ENCODE results near the gene UGT1A10.
"Not testable (repeated sequence)": the region's sequence is repeated elsewhere in the genome, so short reads cannot be mapped to it uniquely, and the experiment has no call there.

UGT1A10 gene

DNA sequence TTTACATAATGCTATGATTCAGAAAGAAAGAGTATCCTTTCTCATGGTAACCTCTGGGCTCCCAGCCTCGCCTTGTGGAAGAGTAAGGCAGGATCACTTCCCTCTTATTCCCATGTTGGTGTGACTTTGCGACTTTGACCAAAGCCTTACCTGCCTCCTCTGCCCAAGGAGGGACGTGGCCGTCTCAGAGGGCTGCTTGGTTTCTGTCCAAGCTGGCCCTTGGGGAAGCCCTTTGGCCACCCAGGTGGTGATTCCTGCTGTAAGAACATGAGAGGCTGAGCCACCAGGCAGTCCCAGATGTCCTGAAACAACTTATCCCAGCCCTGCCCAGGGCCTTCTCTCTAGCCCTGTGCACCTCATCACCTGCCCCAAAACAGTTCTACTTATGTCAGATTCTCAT lies 62.5 kb downstream of the UGT1A10 start:
- no peak for DNase-seq (ENCODE audit: extremely low read depth, insufficient read length)
- H3K36me3 ChIP-seq (ENCODE audit: control insufficient read depth, insufficient read depth, low read length): no peaks in the 10 kb centered on the region
- no peak overlapping the region for H3K4me3 ChIP-seq (replicated peaks; ENCODE audit: low read depth, low read length)
- H3K27me3 ChIP-seq (replicated peaks; ENCODE audit: control insufficient read depth, insufficient read depth, low read length): no peaks in the 10 kb centered on the region
- TF ChIP-seq, protein P1, sequence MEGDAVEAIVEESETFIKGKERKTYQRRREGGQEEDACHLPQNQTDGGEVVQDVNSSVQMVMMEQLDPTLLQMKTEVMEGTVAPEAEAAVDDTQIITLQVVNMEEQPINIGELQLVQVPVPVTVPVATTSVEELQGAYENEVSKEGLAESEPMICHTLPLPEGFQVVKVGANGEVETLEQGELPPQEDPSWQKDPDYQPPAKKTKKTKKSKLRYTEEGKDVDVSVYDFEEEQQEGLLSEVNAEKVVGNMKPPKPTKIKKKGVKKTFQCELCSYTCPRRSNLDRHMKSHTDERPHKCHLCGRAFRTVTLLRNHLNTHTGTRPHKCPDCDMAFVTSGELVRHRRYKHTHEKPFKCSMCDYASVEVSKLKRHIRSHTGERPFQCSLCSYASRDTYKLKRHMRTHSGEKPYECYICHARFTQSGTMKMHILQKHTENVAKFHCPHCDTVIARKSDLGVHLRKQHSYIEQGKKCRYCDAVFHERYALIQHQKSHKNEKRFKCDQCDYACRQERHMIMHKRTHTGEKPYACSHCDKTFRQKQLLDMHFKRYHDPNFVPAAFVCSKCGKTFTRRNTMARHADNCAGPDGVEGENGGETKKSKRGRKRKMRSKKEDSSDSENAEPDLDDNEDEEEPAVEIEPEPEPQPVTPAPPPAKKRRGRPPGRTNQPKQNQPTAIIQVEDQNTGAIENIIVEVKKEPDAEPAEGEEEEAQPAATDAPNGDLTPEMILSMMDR (IDR thresholded peaks at IDR 0.05; ENCODE audit: insufficient read depth, low read length, poor library complexity, severe bottlenecking): no peak

DNA sequence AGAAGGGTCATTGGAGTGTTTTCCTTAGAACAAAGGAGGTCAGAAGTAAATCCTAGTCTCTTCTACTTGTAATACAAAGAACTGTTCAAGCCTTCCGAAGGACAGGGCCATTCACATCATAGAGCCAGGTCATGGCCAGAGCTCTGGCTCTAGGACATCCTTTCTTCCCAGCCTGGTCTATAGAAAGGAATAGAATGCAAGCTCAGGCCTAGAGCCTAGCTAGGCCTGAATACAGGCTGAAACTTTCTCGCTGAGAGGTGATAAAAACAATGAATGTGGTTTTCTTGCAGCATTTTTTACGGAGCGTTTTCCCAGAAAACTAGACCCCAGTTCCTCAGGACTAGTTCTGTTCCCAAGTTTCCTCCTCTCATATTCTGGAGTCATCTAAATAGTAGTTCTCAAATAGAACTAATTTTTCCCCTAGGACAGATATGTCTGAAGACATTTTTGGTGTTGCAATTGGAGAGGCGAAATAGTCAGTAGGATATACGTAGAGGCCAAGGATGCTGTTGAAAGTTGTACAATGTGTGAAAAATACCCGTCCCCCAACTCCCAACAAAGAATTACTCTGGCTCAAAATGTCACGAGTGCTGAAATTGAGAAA lies 63.3 kb downstream of the UGT1A10 start:
- no peak for DNase-seq (ENCODE audit: extremely low read depth, insufficient read length)
- H3K4me3 ChIP-seq (replicated peaks; ENCODE audit: low read depth, low read length): no peak overlapping the region
- TF ChIP-seq, protein P1 (IDR thresholded peaks at IDR 0.05; ENCODE audit: insufficient read depth, low read length, poor library complexity, severe bottlenecking): no peak
- H3K36me3 ChIP-seq (ENCODE audit: control insufficient read depth, insufficient read depth, low read length): no peaks in the 10 kb centered on the region
- no peaks in the 10 kb centered on the region for H3K27me3 ChIP-seq (replicated peaks; ENCODE audit: control insufficient read depth, insufficient read depth, low read length)

DNA sequence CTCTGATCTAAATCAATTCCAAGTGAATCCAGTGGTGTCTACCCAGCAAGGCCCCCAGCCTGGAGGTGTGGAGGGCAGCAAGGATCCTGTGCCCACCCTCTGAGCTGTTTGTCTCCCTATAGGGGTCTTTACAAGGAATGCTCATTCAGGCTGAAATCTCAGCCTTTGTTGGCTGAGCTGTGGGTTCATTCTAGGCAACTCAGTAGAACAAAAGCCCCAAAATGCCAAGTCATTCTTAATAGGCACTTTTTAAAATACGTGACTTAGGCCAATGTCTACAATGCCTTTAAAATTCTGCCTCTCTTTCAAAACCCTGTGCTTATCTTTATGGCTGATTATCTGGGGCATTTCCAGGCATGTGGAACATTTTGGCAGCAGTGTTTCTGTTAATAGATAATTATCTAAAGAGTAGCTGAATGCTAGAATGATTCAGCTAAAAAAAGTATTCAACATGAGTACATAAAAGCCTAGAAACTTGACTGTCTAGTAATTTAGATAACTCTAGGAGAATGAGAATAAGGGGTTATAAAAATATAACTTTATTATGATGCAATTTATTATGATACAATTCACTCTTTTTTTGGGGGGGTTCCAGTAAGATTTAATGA lies 63.9 kb downstream of the UGT1A10 start:
- no peak for DNase-seq (ENCODE audit: extremely low read depth, insufficient read length)
- H3K4me3 ChIP-seq (replicated peaks; ENCODE audit: low read depth, low read length): no peak overlapping the region
- H3K36me3 ChIP-seq (ENCODE audit: control insufficient read depth, insufficient read depth, low read length): no peaks in the 10 kb centered on the region
- no peaks in the 10 kb centered on the region for H3K27me3 ChIP-seq (replicated peaks; ENCODE audit: control insufficient read depth, insufficient read depth, low read length)
- TF ChIP-seq, protein P1 (IDR thresholded peaks at IDR 0.05; ENCODE audit: insufficient read depth, low read length, poor library complexity, severe bottlenecking): no peak

DNA sequence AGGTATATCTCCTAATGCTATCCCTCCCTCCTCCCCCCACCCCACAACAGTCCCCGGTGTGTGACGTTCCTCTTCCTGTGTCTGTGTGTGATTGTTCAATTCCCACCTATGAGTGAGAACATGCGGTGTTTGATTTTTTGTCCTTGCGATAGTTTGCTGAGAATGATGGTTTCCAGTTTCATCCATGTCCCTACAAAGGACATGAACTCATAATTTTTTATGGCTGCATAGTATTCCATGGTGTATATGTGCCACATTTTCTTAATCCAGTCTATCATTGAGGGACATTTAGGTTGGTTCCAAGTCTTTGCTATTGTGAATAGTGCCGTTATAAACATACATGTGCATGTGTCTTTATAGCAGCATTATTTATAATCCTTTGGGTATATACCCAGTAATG lies 64.6 kb downstream of the UGT1A10 start:
- H3K36me3 ChIP-seq (ENCODE audit: control insufficient read depth, insufficient read depth, low read length); DNase-seq (ENCODE audit: extremely low read depth, insufficient read length); H3K4me3 ChIP-seq (replicated peaks; ENCODE audit: low read depth, low read length); H3K27me3 ChIP-seq (replicated peaks; ENCODE audit: control insufficient read depth, insufficient read depth, low read length): not testable (repeated sequence)

DNA sequence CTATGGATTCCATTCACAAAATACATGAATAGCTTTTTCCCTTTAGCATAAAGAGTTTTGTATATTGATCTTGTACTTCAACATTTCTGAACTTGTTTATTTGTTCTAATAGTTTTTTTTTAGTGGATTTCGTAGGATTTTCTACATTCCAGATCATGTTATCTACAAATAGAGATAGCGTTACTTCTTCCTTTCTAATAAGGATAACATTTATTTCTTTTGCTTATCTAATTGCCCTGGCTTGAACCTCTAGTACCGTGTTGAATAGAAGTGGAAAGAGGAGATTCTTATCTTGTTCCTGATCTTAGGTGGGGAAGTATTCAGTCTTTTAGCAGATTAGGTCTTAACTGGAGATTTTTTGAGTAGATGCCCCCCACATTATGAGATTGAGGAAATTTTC lies 66.0 kb downstream of the UGT1A10 start:
- Histone ChIP-seq H3K4me3 (replicated peaks; ENCODE audit: low read depth, low read length) (no peak overlapping the region), H3K27me3 (replicated peaks; ENCODE audit: control insufficient read depth, insufficient read depth, low read length) (no peaks in the 10 kb centered on the region), H3K36me3 (ENCODE audit: control insufficient read depth, insufficient read depth, low read length) (no peaks in the 10 kb centered on the region)
- DNase-seq (ENCODE audit: extremely low read depth, insufficient read length): no peak
- TF ChIP-seq, protein P1 (IDR thresholded peaks at IDR 0.05; ENCODE audit: insufficient read depth, low read length, poor library complexity, severe bottlenecking): no peak

DNA sequence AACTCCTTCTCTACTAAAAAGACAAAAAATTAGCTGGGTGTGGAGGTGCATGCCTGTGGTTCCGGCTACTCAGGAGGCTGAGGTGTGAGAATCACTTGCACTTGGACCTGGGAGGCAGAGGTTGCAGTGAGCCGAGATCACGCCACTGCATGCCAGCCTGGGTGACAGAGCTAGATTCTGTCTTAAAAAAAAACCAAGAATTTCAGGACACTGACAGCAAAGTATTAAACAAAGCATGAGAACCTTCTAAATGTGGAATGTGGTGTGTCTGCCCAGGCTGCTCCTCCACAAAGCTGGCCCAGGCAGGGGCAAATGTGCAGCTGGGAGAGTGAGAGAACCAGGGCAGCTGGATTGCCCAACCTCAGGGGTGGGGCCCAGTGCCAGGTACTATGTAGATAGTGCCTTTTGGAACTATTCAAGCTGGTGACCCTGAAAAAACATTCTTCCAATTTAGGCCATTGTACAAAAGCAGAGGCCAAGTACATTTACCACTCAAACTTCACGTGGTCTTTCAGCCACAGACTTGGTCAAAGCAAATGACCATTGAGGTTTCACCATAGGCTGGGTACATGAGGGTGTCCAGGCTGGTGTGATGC lies 69.8 kb downstream of the UGT1A10 start:
- Histone ChIP-seq H3K36me3 (ENCODE audit: control insufficient read depth, insufficient read depth, low read length) (no peaks in the 10 kb centered on the region), H3K4me3 (replicated peaks; ENCODE audit: low read depth, low read length) (no peak overlapping the region), H3K27me3 (replicated peaks; ENCODE audit: control insufficient read depth, insufficient read depth, low read length) (no peaks in the 10 kb centered on the region)
- DNase-seq (ENCODE audit: extremely low read depth, insufficient read length): no peak
- TF ChIP-seq, protein P1 (IDR thresholded peaks at IDR 0.05; ENCODE audit: insufficient read depth, low read length, poor library complexity, severe bottlenecking): no peak

Measured in GM06990 (cell line).